Stromal cell of bone marrow (primary cell): ENCODE results near the gene ABHD14A.

Source experiments
- DNase-seq: peaks from one replicate; pipeline ENCODE4 v3.0.0-alpha.2; 2012; ENCODE audit warnings: low read depth

Gene ABHD14A

DNA sequence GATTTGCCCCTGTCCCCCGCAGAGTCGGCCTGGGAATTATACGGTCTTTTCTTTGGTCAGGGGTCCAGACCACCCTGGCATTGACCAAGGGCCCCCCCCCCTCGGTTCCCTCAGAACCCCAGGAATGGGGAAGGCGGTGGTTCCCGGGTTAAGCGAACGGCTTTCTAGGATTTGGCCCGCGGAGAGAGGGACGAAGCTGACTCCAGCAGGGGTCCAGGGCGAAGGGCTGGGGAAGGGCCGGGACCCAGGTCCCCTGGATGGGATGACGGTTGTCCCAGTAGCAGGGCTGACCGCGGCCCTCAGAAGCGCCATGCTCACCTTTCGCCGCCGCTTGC lies 33.4 kb upstream of the ABHD14A start:
- no peak for DNase-seq

DNA sequence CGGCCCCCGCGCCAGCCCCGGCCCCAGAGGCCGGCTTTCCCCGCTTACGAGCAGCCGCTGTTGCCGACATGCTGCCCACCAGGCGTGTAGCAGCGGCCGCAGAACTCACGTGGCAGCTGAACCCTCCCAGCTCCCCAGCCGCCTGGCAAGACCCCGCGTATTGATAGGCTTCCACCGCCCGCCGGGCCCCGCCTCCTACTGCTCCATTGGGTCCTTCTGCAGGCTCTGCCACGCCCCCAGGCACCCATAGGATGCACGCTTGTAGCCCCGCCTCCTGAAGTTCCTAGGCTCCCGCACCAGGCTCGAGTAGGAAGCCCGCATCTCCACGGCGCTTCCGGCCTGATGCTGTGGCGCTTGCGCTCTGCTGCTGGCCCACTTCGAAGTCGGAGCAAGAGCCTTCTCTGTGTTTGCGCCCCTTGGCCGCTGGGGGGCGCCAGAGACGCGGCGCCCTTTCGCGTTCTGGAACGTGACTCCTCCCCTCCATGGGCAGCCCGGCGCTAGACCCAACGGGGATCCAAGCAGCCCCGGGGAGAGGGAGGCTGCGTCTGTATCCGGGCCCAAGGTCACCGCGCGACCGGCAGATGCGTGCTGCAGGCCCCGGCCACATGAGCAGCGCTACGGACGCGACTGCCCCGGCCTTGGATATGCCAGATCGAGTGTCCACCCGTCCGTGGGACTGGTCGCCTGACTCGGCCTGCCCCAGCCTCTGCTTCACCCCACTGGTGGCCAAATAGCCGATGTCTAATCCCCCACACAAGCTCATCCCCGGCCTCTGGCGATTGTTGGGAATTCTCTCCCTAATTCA lies 32.9 kb upstream of the ABHD14A start, which contains the start of the genes PARP3 and RRP9:
Gene PARP3 (plus strand): TSS at position 566 of the 805 bp plus-strand sequence. CDS start 993 bp downstream, outside the sequence.
Gene RRP9 (minus strand): TSS at position 107 of the 805 bp plus-strand sequence. CDS start 37 bp downstream, at position 70.
- DNase-seq = peak; percentile 100

DNA sequence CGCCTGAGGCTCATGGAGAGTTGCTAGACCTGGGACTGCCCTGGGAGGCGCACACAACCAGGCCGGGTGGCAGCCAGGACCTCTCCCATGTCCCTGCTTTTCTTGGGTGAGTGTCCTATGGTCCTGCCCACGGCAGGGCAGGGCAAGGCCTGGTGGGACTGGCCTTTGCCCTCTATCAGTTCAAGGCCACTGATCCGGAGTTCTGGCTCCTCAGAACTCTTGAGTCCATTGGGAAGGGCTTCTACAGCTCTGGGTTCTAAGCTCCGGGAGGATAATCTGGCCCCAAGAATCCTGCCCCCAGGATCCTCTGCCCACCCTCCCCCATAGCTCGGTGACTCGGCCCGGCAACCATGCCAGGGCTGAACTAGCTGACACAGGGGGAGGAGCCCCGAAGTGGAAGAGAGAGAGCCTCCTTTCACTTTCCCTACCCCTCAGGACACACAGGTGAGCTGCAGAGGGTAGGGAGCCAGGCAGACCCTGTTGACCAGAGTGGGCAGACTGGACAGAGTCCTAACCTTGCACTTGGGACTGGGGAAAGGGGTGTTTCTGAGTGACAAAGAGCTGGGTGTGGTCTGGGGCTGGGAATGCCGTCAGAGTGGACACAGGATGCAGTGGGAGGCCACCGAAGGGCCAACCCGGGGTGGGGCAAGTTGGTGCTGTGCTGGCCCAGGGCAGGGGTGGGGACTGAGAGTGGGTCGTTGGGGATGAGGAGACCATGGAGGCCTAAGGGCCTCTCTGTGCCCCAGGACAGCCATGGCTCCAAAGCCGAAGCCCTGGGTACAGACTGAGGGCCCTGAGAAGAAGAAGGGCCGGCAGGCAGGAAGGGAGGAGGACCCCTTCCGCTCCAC lies 32.0 kb upstream of the ABHD14A start:
- DNase-seq = peak; percentile 58

DNA sequence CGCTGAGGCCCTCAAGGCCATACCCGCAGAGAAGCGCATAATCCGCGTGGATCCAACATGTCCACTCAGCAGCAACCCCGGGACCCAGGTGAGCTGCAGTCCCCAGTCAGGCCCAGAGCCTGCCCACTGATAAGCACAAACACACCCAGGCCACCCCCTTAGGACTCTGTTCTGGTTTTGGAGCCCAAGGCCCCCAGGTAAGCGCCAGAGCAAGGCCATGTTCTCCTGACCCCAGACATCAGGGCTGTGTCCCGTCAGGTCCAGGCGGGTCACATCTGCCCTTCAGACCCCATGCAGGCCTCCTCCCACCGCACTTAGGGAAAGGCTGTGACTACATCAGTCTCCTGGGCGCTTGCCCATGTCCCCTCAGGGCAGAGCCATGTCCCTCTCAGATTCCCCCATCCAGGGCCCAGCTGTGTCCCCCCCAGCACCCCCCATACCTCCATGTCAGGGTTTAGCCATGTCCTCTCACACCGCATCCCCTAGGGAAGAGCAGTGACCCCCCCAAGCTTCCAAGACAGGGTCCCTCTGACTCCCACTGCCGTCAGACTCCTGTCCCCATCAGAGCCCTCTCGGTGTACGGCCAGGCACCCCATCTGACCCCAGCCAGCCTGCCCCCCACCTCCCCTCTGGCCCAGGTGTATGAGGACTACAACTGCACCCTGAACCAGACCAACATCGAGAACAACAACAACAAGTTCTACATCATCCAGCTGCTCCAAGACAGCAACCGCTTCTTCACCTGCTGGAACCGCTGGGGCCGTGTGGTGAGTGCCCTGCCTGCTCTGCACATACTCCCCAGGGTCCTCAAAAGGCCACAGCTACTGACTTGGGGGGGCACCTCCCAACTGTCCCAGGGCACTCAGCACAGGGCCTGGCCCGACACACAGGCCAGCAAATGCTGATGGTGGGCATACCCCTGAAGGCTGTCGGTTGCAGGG lies 31.1 kb upstream of the ABHD14A start:
- no peak for DNase-seq

DNA sequence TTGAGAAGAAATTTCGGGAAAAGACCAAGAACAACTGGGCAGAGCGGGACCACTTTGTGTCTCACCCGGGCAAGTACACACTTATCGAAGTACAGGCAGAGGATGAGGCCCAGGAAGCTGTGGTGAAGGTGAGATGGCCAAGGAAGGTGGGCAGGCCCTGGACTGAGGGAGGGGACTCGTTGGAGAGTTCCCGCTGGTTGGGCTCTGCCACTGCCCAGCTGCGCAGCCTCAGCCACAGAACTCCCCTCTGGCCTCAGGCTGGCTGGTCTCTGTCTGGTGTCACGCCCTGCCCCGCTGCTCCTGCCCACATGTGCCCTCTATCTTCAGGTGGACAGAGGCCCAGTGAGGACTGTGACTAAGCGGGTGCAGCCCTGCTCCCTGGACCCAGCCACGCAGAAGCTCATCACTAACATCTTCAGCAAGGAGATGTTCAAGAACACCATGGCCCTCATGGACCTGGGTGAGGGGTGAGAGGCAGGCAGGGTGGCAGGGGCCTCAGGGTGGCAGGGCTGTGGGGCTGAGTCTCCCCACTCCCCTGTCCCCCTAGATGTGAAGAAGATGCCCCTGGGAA lies 30.3 kb upstream of the ABHD14A start:
- no peak for DNase-seq

DNA sequence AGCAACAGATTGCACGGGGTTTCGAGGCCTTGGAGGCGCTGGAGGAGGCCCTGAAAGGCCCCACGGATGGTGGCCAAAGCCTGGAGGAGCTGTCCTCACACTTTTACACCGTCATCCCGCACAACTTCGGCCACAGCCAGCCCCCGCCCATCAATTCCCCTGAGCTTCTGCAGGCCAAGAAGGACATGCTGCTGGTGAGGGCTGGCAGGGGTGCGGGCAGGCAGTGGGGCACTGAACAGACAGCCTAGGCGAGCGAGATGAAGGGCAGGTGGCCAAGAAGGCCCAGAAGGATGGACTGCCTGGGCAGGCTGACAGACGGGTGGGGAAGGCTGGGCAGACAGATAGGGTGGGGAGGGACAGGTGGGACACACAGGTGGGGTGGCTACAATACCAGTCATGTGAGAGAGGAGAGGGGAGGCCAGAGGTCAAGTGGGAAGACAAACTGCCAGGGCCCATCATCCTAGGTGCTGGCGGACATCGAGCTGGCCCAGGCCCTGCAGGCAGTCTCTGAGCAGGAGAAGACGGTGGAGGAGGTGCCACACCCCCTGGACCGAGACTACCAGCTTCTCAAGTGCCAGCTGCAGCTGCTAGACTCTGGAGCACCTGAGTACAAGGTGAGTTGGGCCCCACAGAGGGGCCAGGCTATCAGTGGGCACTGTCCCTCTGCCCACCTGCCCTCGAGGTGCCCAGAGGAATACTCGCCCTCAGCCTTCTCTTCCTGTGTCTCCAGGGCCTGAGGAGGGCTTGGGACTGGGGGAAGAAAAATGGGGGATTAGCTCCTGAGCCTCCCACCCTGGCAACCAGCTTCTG lies 29.6 kb upstream of the ABHD14A start:
- no peak for DNase-seq

GRCh38 chr3:51945926-51946705 lies 28.7 kb upstream of the ABHD14A start:
- no peak for DNase-seq

- DNase-seq = no peak
These were observed 28.1 kb upstream of the ABHD14A start for GRCh38 chr3:51946796-51947195.

- DNase-seq = no peak
These were observed 27.5 kb upstream of the ABHD14A start for GRCh38 chr3:51947215-51947900.

DNA sequence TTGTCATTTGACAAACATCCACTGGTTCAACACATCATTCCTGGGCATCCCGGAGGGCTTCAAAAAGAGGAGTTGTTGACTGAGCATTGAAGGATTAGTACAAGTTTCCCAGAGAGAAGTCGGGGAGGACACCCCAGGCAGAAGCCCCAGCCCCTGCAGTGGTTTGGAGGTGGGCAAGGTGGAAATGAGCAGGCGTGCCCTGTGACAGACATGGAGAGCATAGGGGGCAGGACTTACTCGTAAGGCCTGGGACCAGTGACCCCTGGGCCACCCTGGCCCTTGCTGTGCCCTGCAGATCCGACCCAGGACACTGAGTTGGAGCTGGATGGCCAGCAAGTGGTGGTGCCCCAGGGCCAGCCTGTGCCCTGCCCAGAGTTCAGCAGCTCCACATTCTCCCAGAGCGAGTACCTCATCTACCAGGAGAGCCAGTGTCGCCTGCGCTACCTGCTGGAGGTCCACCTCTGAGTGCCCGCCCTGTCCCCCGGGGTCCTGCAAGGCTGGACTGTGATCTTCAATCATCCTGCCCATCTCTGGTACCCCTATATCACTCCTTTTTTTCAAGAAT lies 26.8 kb upstream of the ABHD14A start:
- DNase-seq = no peak

GRCh38 chr3:51949121-51949520 lies 25.7 kb upstream of the ABHD14A start:
- DNase-seq = no peak

GRCh38 chr3:51950899-51951298 lies 24.0 kb upstream of the ABHD14A start:
- no peak for DNase-seq

DNA sequence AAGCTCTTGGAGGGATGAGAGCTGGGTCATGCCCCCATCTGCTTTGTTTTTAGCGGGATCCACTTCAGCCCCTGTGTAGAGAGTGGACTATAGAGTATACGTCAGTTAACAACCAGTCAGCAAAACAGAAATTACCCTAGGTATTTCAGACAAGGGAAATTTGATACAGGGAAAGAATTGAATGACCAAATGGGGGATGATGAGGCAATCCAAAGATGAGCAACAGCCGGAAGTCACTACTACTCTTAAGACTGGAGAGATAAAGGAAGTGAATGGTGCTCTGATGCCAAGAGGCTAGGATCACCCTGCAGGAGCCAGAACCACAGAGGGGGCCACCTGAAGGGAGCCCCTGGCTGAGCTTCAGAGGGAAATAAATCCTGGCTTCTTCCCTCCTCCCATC lies 21.4 kb upstream of the ABHD14A start:
- DNase-seq = peak; percentile 52

GRCh38 chr3:51954105-51954504 lies 20.8 kb upstream of the ABHD14A start:
- DNase-seq = no peak

DNA sequence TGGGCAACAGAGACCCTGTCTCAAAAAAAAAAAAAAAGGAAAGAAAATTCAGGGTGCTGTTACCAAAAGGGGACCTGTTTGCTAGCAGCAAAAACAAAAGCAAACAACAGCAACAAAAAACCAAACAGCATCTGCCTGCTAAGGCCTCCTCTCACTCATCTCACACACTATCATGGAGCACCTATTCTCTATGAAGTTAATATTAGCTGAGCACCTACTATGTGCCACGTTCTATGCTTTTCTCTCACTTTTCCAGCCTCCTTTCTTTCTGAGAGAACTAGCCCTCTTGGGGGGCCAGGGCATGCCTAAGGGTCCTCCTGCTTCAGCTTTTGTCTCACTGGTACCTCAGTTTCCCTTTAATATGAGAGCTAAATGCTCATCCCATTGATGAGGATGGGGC lies 20.2 kb upstream of the ABHD14A start:
- no peak for DNase-seq

GRCh38 chr3:51955175-51955892 lies 19.5 kb upstream of the ABHD14A start, which contains the start of gene GPR62:
Gene GPR62 (plus strand): TSS chr3:51955381. CDS start chr3:51955653, 272 bp downstream.
- no peak for DNase-seq

DNA sequence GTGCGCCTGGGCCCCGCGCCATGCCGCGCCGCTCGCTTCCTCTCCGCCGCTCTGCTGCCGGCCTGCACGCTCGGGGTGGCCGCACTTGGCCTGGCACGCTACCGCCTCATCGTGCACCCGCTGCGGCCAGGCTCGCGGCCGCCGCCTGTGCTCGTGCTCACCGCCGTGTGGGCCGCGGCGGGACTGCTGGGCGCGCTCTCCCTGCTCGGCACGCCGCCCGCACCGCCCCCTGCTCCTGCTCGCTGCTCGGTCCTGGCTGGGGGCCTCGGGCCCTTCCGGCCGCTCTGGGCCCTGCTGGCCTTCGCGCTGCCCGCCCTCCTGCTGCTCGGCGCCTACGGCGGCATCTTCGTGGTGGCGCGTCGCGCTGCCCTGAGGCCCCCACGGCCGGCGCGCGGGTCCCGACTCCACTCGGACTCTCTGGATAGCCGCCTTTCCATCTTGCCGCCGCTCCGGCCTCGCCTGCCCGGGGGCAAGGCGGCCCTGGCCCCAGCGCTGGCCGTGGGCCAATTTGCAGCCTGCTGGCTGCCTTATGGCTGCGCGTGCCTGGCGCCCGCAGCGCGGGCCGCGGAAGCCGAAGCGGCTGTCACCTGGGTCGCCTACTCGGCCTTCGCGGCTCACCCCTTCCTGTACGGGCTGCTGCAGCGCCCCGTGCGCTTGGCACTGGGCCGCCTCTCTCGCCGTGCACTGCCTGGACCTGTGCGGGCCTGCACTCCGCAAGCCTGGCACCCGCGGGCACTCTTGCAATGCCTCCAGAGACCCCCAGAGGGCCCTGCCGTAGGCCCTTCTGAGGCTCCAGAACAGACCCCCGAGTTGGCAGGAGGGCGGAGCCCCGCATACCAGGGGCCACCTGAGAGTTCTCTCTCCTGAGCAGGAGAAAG lies 18.7 kb upstream of the ABHD14A start:
- DNase-seq = no peak
